ENCODE measurements around the gene GLRA2.
"Not testable (repeated sequence)": the region's sequence is repeated elsewhere in the genome, so short reads cannot be mapped to it uniquely, and the experiment has no call there.

Gene GLRA2

DNA sequence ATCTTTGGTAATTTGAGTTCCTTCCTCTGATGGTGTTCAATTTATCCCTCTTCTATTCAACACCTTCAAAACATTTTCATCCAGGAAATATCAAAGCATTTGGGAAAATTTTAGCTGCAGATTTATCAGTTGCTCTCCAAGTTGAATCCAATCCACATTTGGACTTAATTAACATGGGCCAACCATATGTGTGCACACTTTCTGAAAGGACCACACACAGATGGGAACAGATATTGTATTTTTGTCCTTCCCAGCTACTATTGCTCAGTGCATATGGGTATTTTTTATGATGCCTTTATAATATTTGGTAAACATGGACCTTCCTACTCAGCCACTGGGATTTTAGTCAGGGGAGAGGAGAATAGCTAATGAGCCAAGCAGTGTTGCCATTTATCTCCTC lies 65.2 kb downstream of the GLRA2 start:
- DNase-seq = no peak

DNA sequence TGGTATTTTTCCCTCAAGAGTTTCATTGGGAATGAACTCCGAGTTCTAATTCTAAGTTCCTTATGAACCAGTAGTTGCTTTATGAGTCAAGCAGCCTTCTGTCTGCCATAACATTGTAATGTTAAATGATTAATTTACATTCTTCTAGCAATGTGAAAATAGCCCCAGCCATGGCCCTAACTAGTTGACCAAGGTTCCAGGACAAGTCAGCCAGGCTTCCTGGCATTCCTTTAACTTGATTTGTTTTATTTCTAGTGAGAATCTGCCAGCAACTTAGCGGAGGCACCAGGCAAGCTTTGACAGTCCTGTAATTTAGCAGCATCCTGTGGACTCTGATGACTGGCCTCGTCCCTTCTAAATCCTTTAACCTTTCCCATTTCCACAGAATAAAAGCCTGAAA lies 69.0 kb downstream of the GLRA2 start:
- no peak for DNase-seq

DNA sequence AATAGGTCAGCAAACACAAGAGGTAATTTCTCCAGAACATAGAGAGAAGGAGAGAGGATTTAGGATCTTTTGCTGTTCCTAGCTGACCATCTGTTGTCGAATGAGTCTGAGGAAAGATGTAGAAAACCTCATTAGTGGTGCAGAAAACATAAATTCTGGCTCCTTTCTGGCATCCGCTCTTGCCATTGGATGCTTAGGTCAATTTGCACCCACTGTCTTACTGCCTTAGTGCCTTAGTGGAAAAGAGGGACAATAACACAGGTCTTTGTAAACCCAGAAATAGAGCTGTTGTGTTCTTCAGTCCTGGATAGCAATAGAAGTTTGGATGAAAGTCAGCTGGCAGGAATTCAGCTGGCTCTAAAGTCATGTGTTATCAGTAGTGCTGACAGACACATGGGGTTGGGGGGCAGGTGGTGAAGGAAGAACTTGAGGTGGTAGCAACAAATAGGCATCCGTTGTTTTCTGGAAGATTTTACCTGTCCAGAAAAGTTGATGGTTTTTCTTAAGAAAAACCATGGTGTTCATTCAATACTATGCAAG lies 78.2 kb downstream of the GLRA2 start:
- no peak for DNase-seq

DNA sequence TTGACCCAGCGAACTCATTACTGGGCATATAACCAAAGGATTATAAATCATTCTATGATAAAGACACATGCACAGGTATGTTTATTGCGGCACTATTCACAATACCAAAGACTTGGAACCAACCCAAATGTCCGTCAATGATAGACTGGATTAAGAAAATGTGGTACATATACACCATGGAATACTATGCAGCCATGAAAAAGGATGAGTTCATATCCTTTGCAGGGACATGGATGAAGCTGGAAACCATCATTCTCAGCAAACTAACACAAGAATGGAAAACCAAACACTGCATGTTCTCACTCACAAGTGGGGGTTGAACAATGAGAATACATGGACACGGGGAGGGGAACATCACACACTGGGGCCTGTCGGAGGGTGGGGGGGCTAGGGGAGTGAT lies 83.1 kb downstream of the GLRA2 start:
- not testable (repeated sequence) for DNase-seq

DNA sequence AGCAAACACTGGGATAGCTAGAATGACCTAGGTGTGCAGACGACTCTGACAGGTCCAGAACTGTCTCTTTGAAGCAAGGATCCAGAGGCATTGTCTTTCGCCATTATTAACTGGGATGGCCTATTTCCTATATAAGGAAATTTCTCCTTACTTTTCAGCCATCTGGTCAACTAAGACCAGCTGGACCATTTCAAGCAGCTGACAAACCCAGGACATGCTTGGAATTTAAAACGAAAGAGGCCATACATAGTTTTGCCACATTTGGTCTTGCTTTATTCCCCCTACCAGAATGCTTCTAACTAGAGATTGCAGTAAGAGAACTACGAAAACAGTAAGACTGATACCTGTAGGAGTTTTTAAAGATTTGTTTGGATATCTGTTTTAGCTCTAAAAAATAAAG lies 87.0 kb downstream of the GLRA2 start:
- no peak for DNase-seq

DNA sequence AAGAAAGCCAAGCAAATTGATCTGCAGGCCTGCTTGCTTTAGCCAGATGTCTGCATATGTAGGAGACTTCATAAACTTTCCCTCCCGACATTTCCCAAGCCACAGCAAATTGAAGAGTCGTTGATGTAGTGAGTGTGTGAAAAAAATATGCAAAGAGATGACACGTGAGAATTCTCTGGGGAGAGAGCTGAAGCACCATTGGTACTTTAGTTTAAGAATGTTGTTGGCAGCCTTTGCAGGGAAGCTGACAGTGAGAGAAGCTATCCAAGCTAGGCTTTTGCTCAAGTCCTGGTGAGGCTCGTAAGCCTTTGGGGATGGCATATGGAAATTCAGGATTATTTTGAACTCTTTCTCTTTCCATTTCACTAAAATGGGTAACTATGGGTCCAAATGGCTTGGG lies 87.5 kb downstream of the GLRA2 start:
- no peak for DNase-seq

DNA sequence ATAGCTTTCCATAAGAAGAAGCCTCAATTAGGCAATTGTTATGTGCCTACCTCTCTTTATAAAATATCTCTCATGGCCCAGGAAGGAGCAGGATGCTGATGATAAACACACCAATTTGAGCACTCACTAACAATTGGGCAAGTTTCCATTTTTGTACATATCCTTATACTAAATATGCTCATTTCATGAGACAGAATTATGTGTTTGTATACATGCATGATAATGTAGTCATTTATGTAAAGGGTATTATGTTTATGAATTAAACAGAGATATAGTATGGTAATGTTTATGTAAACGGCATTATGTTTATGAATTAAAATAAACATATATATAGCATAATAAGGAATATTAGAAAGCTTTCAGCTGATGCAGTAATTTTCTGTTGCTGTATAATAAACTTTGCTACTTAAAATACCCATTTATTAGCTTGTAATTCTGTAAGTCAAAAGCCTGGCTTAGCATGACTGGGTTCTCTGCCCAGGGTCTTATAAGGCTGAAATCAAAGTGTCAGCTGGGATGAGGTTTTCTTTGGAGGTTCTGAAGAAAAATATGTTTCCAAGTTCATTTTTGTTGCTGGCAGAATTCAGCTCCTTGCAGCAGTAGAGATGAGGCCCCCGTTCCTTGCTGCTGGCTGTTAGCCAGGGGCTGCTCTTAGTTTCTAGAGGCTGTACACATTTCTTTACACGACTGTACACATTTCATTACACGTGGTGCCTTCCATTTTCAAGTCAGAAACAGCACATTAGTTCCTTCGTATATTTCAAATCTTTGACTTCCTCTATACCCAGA lies 89.0 kb downstream of the GLRA2 start:
- DNase-seq = no peak

- DNase-seq = no peak
Measured at GRCh38 chrX:14630733-14631132, 101.4 kb downstream of the GLRA2 start.

GRCh38 chrX:14641681-14642655 lies 112.6 kb downstream of the GLRA2 start:
- no peak for DNase-seq

GRCh38 chrX:14660970-14661369 lies 131.6 kb downstream of the GLRA2 start:
- no peak for DNase-seq

GRCh38 chrX:14670819-14671218 lies 141.5 kb downstream of the GLRA2 start:
- DNase-seq = no peak

DNA sequence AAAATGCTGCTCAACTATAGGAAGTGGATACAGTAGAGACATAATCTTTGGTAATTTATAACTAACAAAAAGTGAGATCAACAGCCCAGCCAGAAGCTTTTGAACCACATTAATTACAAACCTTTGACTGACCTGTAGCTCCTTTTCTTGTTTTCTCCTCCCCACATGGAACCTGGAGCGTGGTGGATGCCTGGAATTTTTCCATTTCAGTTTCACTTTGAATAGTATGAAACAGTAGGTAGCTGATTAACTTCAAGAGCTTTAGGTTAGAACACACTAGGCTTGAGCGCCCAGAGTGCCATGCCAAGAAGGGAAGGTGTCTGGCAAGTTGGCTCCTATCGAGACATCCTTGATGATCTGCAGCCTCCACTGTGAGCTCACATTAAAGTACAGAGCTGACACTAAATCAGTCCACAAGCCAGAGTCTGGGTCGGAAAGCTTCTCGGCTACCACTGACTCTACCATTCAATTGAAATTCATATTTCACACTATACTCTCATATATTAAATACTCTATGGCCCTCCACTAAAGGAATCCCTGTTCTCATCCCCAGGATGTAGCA lies 143.4 kb downstream of the GLRA2 start:
- DNase-seq = no peak

DNA sequence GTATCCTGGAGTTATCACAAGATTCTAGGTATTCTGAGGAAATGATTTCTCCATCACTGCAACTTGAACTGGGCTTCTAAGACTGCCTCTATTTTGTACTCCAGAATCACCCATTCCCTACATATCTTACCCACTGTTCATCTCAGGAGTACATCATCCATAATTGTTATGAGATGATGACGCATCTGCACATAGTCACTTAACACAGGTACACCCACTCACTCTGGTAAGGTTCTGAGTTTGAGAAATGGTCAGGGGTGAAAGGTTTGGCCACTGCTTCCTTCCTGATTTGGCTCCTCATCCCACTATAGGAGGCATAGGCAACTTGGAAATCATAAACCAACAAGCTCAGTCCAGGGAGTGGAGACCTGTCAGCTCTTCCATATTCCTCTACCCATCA lies 143.9 kb downstream of the GLRA2 start:
- no peak for DNase-seq

DNA sequence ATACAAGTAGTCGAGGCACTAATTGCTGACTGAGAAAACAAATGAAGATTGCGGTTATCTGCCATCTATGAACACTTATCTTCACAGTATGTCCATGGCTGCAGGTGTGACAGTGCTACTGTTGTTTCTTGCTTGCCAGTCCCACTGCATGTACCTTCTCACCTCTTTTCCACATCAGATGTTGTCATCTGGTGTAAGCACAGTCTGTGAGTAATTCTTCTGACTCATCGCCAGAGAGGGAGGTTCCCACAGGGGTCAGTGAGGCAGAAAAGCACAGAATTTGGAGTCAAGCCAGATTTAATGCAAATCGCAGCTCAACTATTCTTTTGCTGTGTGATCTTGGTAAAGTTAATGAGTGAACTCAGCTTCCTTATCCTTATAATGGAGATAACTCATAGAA lies 144.4 kb downstream of the GLRA2 start:
- DNase-seq = peak; percentile 44

DNA sequence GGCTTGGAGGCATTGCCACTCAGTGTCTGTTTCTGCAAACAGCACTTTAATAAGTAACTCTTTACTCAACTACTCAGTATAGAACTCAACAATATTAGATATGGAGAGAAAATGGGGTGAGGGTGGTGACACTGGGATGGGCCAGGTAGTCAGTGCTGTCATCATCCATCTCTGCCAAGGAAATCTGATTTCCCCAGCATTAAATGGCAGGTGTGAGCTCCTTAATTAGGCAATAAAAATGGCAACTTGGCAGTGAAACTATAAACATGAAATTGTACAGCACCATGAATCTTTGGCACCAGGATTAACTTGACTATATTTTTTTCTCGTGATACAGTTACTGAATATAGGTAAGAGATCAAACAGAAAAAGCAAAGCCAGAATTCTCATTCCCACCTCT lies 146.2 kb downstream of the GLRA2 start:
- DNase-seq = peak; percentile 29

GRCh38 chrX:14676431-14676830 lies 147.1 kb downstream of the GLRA2 start:
- DNase-seq = no peak

DNA sequence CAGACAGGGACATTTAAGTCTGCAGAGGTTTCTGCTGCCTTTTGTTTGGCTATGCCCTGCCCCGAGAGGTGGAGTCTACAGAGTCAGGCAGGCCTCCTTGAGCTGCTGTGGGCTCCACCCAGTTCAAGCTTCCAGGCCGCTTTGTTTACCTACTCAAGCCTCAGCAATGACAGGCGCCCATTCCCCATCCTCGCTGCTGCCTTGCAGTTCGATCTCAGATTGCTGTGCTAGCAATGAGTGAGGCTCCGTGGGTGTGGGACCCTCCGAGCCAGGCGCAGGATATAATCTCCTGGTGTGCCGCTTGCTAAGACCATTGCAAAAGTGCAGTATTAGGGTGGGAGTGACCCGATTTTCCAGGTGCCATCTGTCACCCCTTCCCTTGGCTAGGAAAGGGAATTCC lies 159.0 kb downstream of the GLRA2 start:
- not testable (repeated sequence) for DNase-seq

- no peak for DNase-seq
Measured at GRCh38 chrX:14690553-14690952, 161.2 kb downstream of the GLRA2 start.

- DNase-seq = no peak
Measured at GRCh38 chrX:14694611-14695010, 165.3 kb downstream of the GLRA2 start.

- peak; percentile 7 for DNase-seq
Measured at GRCh38 chrX:14697451-14697850, 168.1 kb downstream of the GLRA2 start.

- DNase-seq = no peak
Measured at GRCh38 chrX:14698790-14699189, 169.5 kb downstream of the GLRA2 start.

DNA sequence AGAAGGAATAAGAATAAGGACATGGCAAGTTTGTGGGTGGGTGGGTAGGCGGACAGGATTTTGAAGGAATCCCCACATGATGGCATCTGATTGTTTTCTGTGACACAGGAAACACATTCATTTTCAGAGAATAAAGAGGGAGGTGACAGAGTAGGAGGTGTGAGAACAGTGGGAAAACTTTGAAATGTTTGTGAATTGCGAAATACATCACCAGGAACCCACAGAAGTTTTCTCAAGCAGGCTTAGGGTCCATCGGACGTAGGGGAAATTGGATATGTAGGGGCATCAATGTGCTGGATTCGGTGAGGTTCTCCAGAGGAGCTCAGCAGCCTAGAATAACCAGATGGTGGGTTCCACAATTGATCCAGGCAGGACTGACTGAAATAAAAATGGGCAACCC lies 171.6 kb downstream of the GLRA2 start:
- no peak for DNase-seq

GRCh38 chrX:14702145-14702544 lies 172.8 kb downstream of the GLRA2 start:
- DNase-seq = no peak
